Measurements from ENCODE around the gene ZNF385B. TPM values are rescaled to one million over a fixed set of nuclear protein-coding genes. Genes with fewer than 3 reads are reported as not detected.
A peak's percentile ranks its signal among the peaks of the same experiment; 100 is the strongest.

ZNF385B gene
- polyA plus RNA-seq, 1 of the 3 experiments (the other 2 are of a cell fraction), result 0.16 TPM

DNA sequence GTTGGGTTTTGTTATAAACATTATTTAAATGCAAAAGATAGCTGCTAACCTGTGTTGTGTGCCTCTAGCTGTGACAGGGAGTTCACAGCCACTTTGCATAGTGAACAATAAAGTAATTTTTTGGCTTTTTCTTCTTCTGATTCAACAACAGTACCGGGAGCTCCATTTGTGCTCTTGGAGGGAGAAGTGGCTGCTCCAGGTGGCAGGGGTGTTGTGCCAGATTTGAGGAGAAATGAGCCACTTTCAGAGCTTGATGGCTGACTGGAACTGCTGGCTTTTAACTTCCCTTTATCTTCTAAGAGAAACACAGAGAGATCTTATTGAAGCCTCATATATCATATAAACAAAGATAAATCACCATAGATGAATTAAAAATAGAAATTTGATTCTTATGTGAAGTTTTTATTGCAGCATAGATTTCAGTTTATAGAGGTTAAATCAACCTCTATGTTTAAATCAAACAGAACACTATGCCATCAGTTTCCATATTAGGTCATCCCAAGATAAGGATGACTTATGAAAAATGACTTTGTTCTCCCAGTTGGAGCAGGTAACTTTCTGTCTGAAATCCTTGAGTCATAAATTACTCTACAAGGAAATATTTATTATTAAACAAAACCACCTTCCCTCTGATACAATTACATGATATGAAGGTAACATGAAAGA lies 414.8 kb downstream of the ZNF385B start:
- Histone ChIP-seq H3K79me2 (ENCODE audit: insufficient read depth) (no peaks in the 10 kb centered on the region), H2AFZ (ENCODE audit: low read depth) (no peak overlapping the region), H3F3A (replicated peaks; ENCODE audit: insufficient read depth) (no peaks in the 10 kb centered on the region), H3K4me2 (no peak overlapping the region), H3K27ac (ENCODE audit: low read depth in 2 of 2, low read length in 1 of 2) (no peak overlapping the region), H4K20me1 (ENCODE audit: insufficient read depth) (no peaks in the 10 kb centered on the region), H3K9me3 (no peaks in the 10 kb centered on the region), H3K27me3 (ENCODE audit: insufficient read depth) (no peaks in the 10 kb centered on the region), H3K36me3 (replicated peaks in 1 of 2; ENCODE audit: control insufficient read depth in 1 of 2, insufficient read depth in 2 of 2, low read length in 1 of 2) (no peaks in the 10 kb centered on the region), H3K4me3 (ENCODE audit: low read depth in 2 of 2, low read length in 1 of 2) (no peak overlapping the region), H3K9me2 (no peaks in the 10 kb centered on the region), H3K4me1 (ENCODE audit: control insufficient read depth in 1 of 2, insufficient read depth in 2 of 2, low read depth in 1 of 2, low read length in 1 of 2) (no peaks in the 10 kb centered on the region; a peak in 1 of 4 replicates), H3K9ac (no peak overlapping the region)
- ChIA-PET CTCF (interaction anchor here (1.2 kb wide), 1 partner anchor 8 kb away, joined by 5 read pairs; no protein-coding TSS in a partner anchor), POLR2A (no interaction called here)
- no peak for DNase-seq
- 75% methylated on average over 1 of the region's 1 CpG for WGBS (ENCODE audit: low lambda C conversion rate)
- TF ChIP-seq, protein P1, sequence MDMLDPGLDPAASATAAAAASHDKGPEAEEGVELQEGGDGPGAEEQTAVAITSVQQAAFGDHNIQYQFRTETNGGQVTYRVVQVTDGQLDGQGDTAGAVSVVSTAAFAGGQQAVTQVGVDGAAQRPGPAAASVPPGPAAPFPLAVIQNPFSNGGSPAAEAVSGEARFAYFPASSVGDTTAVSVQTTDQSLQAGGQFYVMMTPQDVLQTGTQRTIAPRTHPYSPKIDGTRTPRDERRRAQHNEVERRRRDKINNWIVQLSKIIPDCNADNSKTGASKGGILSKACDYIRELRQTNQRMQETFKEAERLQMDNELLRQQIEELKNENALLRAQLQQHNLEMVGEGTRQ (IDR thresholded peaks at IDR 0.05; ENCODE audit: borderline replicate concordance, low read depth, low read length), result no peak
- TF ChIP-seq, protein P2, sequence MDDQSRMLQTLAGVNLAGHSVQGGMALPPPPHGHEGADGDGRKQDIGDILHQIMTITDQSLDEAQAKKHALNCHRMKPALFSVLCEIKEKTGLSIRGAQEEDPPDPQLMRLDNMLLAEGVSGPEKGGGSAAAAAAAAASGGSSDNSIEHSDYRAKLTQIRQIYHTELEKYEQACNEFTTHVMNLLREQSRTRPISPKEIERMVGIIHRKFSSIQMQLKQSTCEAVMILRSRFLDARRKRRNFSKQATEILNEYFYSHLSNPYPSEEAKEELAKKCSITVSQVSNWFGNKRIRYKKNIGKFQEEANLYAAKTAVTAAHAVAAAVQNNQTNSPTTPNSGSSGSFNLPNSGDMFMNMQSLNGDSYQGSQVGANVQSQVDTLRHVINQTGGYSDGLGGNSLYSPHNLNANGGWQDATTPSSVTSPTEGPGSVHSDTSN (IDR thresholded peaks at IDR 0.05), result 0 out of 2 replicates have a peak, but pooled peaks have one; percentile 46
- TF ChIP-seq RFX5 (IDR thresholded peaks at IDR 0.05; ENCODE audit: low read length), result no peak
- TF ChIP-seq FOXJ3 (CRISPR knock-in tag; IDR thresholded peaks at IDR 0.05), result no peak
- TF ChIP-seq EP300 (IDR thresholded peaks at IDR 0.05; ENCODE audit: borderline replicate concordance in 1 of 2, low read depth in 1 of 2, low read length in 1 of 2), result no peak
- TF ChIP-seq, protein P3, sequence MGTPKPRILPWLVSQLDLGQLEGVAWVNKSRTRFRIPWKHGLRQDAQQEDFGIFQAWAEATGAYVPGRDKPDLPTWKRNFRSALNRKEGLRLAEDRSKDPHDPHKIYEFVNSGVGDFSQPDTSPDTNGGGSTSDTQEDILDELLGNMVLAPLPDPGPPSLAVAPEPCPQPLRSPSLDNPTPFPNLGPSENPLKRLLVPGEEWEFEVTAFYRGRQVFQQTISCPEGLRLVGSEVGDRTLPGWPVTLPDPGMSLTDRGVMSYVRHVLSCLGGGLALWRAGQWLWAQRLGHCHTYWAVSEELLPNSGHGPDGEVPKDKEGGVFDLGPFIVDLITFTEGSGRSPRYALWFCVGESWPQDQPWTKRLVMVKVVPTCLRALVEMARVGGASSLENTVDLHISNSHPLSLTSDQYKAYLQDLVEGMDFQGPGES (IDR thresholded peaks at IDR 0.05; ENCODE audit: low read depth, low read length), result no peak
- no peak for TF ChIP-seq POLR2AphosphoS5 (IDR thresholded peaks at IDR 0.05; ENCODE audit: low read depth, low read length)
- TF ChIP-seq RAD21 (IDR thresholded peaks at IDR 0.05; ENCODE audit: low read length), result no peak
- TF ChIP-seq, protein P4, sequence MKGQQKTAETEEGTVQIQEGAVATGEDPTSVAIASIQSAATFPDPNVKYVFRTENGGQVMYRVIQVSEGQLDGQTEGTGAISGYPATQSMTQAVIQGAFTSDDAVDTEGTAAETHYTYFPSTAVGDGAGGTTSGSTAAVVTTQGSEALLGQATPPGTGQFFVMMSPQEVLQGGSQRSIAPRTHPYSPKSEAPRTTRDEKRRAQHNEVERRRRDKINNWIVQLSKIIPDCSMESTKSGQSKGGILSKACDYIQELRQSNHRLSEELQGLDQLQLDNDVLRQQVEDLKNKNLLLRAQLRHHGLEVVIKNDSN (IDR thresholded peaks at IDR 0.05; ENCODE audit: borderline replicate concordance, low read depth), result no peak
- no peak for TF ChIP-seq FOSL2 (IDR thresholded peaks at IDR 0.05; ENCODE audit: borderline replicate concordance, low read depth)
- TF ChIP-seq RCOR1 (IDR thresholded peaks at IDR 0.05; ENCODE audit: low read length), result no peak
- TF ChIP-seq ELF1 (IDR thresholded peaks at IDR 0.05), result no peak
- TF ChIP-seq NRF1 (IDR thresholded peaks at IDR 0.05; ENCODE audit: low read depth, low read length), result no peak
- 0 out of 2 replicates have a peak, but pooled peaks have one; percentile 19 for TF ChIP-seq TCF12 (IDR thresholded peaks at IDR 0.05)
- TF ChIP-seq GATA2 (CRISPR knock-in tag; IDR thresholded peaks at IDR 0.05), result no peak
- TF ChIP-seq EZH2phosphoT487 (IDR thresholded peaks at IDR 0.05; ENCODE audit: borderline replicate concordance, low read depth), result no peak
- TF ChIP-seq SIN3A (IDR thresholded peaks at IDR 0.05; ENCODE audit: borderline replicate concordance, low read depth, low read length), result no peak
